GM12801 (cell line): ENCODE data around the gene FOXA3.
A peak's percentile ranks its signal among the peaks of the same experiment; 100 is the strongest.

Experiments
- CTCF ChIP-seq: IDR thresholded peaks from one replicate; pipeline ENCODE4 v1.5.1; 2011; ENCODE audit warnings: control low read depth; ENCODE audit not compliant: insufficient read length; ENCODE audit errors: extremely low read depth

Gene FOXA3

GRCh38 chr19:45879055-45879454 is 14.9 kb downstream of the FOXA3 start:
- no peak for TF ChIP-seq CTCF

GRCh38 chr19:45879971-45880370 is 15.8 kb downstream of the FOXA3 start:
- no peak for TF ChIP-seq CTCF

GRCh38 chr19:45881082-45881908 is 17.2 kb downstream of the FOXA3 start:
- no peak for TF ChIP-seq CTCF

GRCh38 chr19:45881909-45882528 is 17.9 kb downstream of the FOXA3 start:
- TF ChIP-seq CTCF, result no peak

GRCh38 chr19:45882652-45883585 is 18.8 kb downstream of the FOXA3 start:
- TF ChIP-seq CTCF, result peak; percentile 37

- no peak for TF ChIP-seq CTCF
Measured at GRCh38 chr19:45883586-45883880, 19.4 kb downstream of the FOXA3 start.

- TF ChIP-seq CTCF, result no peak
Measured at GRCh38 chr19:45883881-45884681, 20.0 kb downstream of the FOXA3 start.
